K562 (cell line): ENCODE data around the gene SEPTIN1. TPM values are rescaled to one million over a fixed set of nuclear protein-coding genes. Genes with fewer than 3 reads are reported as not detected.

Source experiments
- BHLHE40 ChIP-seq: IDR thresholded peaks from 2 replicates; pipeline ENCODE4 v1.6.1; 2011; ENCODE audit warnings: low read length, improper control_type of control experiment
- CAMTA2 ChIP-seq: fragments of 250-450 bp; sonication (Bioruptor Pico); conservative IDR thresholded peaks from 2 replicates; pipeline ENCODE4 v1.5.1; 2022
- DPF2 ChIP-seq: fragments of 450-650 bp; IDR thresholded peaks from 2 replicates; pipeline ENCODE4 v1.6.1; 2016
- HSF4 ChIP-seq: fragments of 250-450 bp; sonication (Bioruptor Pico); IDR thresholded peaks from 2 replicates; pipeline ENCODE4 v2.1.2; 2022; ENCODE audit warnings: mild to moderate bottlenecking, moderate library complexity, borderline replicate concordance
- MYC ChIP-seq, 2 experiments: fragments of 250-450 bp in 1 of 2; sonication (Bioruptor Pico) in 1 of 2; IDR thresholded peaks; 2 replicates each; pipeline versions ENCODE4 v1.5.1 to v1.6.1; 2012 to 2021; ENCODE audit warnings: low read depth in 2 of 2, borderline replicate concordance in 1 of 2, improper control_type of control experiment in 1 of 2, low read length in 1 of 2, mild to moderate bottlenecking in 1 of 2, moderate library complexity in 1 of 2
- NFIX ChIP-seq: fragments of 250-450 bp; sonication (Bioruptor Pico); IDR thresholded peaks from 2 replicates; pipeline ENCODE4 v1.4.0; 2020; ENCODE audit warnings: low read depth, mild to moderate bottlenecking, moderate library complexity
- PTTG1 ChIP-seq: fragments of 450-650 bp; IDR thresholded peaks from 2 replicates; pipeline ENCODE4 v1.6.1; 2016; ENCODE audit warnings: low read depth, mild to moderate bottlenecking, missing genetic modification characterization, missing compliant biosample characterization
- RBM15 ChIP-seq: fragments of 200-400 bp; formaldehyde crosslinking; IDR thresholded peaks from 2 replicates; pipeline ENCODE4 v1.6.1; 2018; ENCODE audit warnings: mild to moderate bottlenecking, low read length, moderate library complexity; ENCODE audit not compliant: insufficient read depth
- SP1 ChIP-seq: sonication (generic); formaldehyde crosslinking; IDR thresholded peaks from 2 replicates; pipeline ENCODE4 v1.8.1; 2022; ENCODE audit warnings: mild to moderate bottlenecking, missing genetic modification reagents
- STAT5B ChIP-seq: fragments of 250-450 bp; sonication (Bioruptor Pico); IDR thresholded peaks from 2 replicates; pipeline ENCODE4 v1.8.0; 2021; ENCODE audit warnings: mild to moderate bottlenecking, inconsistent platforms
- TBP ChIP-seq: optimal IDR thresholded peaks from 2 replicates; pipeline ENCODE3; 2011; ENCODE audit warnings: low read depth, low read length, improper control_type of control experiment
- ZBED1 ChIP-seq: IDR thresholded peaks from 2 replicates; pipeline ENCODE4 v1.6.1; 2014
- ZNF668 ChIP-seq: fragments of 250-450 bp; sonication (Bioruptor Pico); IDR thresholded peaks from 2 replicates; pipeline ENCODE4 v1.8.0; 2022; ENCODE audit warnings: mild to moderate bottlenecking, inconsistent platforms
- polyA plus RNA-seq, 8 experiments: library from polyadenylated mRNA; depleted of rRNA in 4 of 8; stranded (reverse) in 5 of 8; unstranded in 3 of 8; fragments of >200 nt; fragmentation: Nextera tagmentation in 2 of 8; fragmentation: Illumina TruSeq in 1 of 8; extraction: Ambion mirVana in 2 of 8; extraction: Trizol in 1 of 8; gene quantifications; 2 replicates each; pipeline versions ENCODE4 v1.2.1 to v1.2.3, GENCODE V29; 2011 to 2014; ENCODE audit warnings: inconsistent platforms in 1 of 8, missing spikeins in 1 of 8
- total RNA-seq, 7 experiments: library from RNA; depleted of rRNA in 6 of 7; stranded (reverse); fragments of >200 nt in 6 of 7; fragmentation: Illumina TruSeq in 2 of 7; extraction: Trizol in 2 of 7; gene quantifications; 2 replicates each; pipeline versions ENCODE4 v1.2.1 to v1.2.3, GENCODE V29; 2011 to 2021; ENCODE audit warnings: low replicate concordance in 1 of 7
- TF ChIP-seq, protein P1 (sequence below): fragments of 250-450 bp; sonication (Bioruptor Pico); IDR thresholded peaks from 2 replicates; pipeline ENCODE4 v1.8.0; 2021; ENCODE audit warnings: borderline replicate concordance, mild to moderate bottlenecking, moderate library complexity; ENCODE audit not compliant: poor library complexity, severe bottlenecking
- TF ChIP-seq, protein P2 (sequence below): fragments of 250-450 bp; sonication (Bioruptor Pico); IDR thresholded peaks from 2 replicates; pipeline ENCODE4 v1.5.0; 2020; ENCODE audit warnings: mild to moderate bottlenecking, borderline replicate concordance
- TF ChIP-seq, protein P3 (sequence below): fragments of 450-650 bp; IDR thresholded peaks from 2 replicates; pipeline ENCODE4 v1.6.1; 2014; ENCODE audit warnings: low read depth, mild to moderate bottlenecking, moderate library complexity, borderline replicate concordance
- TF ChIP-seq, protein P4 (sequence below): fragments of 150-350 bp; IDR thresholded peaks from 2 replicates; pipeline ENCODE4 v1.6.1; 2014; ENCODE audit warnings: low read depth, mild to moderate bottlenecking, low read length, borderline replicate concordance
- TF ChIP-seq, protein P5 (sequence below): IDR thresholded peaks from 2 replicates; pipeline ENCODE4 v1.6.1; 2012; ENCODE audit warnings: low read depth, low read length, improper control_type of control experiment, borderline replicate concordance

SEPTIN1 gene
- total and polyA plus RNA-seq, 9 of the 15 experiments (the other 6 are each of a cell fraction or from before 2014, with no cell fraction given): 0.23 to 5.6 (median 1.7) TPM; not detected in 1

DNA sequence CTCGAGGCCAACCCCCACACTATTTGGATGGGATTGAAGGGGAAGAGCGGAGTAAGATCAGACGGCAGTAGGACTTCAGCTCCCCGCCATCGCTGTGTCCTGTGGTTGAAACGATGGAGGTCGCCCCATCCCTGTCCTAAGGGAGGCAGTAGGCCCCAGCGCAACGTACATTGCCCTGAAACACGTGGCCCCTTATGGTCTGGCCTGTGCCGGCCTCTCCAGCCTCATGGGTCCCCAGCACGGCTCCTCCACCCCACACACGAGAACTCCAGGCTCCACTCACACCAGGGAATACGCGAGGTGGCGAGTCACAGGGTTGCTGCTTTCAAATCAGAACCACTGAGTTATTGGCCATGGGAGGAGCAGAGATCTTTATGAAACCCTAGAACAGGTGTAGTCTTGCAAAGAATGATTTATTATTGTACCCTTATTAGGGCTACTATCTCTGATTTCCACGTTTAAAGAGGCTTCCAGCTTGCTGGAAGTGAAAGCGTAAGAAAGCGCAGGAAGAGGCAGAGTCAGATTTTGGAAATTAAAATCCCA is 48.1 kb upstream of the SEPTIN1 start (continued):
- TF ChIP-seq, protein P1, sequence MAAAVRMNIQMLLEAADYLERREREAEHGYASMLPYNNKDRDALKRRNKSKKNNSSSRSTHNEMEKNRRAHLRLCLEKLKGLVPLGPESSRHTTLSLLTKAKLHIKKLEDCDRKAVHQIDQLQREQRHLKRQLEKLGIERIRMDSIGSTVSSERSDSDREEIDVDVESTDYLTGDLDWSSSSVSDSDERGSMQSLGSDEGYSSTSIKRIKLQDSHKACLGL (CRISPR knock-in tag): no peak
- TF ChIP-seq STAT5B (no peak), CAMTA2 (CRISPR knock-in tag) (no peak), MYC (IDR thresholded peaks at IDR 0.05; ENCODE audit: low read depth, low read length) (peak; percentile 93; the same call in 1 of the 2 replicates), MYC (CRISPR knock-in tag; IDR thresholded peaks at IDR 0.05; ENCODE audit: borderline replicate concordance, low read depth) (peak; percentile 88), BHLHE40 (no peak), RBM15 (no peak), ZNF668 (CRISPR knock-in tag) (peak; percentile 22; the same call in 1 of the 2 replicates), HSF4 (CRISPR knock-in tag) (no peak), NFIX (CRISPR knock-in tag) (no peak), DPF2 (0 out of 2 replicates have a peak, but pooled peaks have one; percentile 34), SP1 (CRISPR knock-in tag) (no peak), TBP (no peak), PTTG1 (tag) (no peak), ZBED1 (no peak)
- TF ChIP-seq, protein P2, sequence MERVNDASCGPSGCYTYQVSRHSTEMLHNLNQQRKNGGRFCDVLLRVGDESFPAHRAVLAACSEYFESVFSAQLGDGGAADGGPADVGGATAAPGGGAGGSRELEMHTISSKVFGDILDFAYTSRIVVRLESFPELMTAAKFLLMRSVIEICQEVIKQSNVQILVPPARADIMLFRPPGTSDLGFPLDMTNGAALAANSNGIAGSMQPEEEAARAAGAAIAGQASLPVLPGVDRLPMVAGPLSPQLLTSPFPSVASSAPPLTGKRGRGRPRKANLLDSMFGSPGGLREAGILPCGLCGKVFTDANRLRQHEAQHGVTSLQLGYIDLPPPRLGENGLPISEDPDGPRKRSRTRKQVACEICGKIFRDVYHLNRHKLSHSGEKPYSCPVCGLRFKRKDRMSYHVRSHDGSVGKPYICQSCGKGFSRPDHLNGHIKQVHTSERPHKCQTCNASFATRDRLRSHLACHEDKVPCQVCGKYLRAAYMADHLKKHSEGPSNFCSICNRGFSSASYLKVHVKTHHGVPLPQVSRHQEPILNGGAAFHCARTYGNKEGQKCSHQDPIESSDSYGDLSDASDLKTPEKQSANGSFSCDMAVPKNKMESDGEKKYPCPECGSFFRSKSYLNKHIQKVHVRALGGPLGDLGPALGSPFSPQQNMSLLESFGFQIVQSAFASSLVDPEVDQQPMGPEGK (CRISPR knock-in tag): no peak
- TF ChIP-seq, protein P3, sequence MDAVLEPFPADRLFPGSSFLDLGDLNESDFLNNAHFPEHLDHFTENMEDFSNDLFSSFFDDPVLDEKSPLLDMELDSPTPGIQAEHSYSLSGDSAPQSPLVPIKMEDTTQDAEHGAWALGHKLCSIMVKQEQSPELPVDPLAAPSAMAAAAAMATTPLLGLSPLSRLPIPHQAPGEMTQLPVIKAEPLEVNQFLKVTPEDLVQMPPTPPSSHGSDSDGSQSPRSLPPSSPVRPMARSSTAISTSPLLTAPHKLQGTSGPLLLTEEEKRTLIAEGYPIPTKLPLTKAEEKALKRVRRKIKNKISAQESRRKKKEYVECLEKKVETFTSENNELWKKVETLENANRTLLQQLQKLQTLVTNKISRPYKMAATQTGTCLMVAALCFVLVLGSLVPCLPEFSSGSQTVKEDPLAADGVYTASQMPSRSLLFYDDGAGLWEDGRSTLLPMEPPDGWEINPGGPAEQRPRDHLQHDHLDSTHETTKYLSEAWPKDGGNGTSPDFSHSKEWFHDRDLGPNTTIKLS: peak; percentile 66; the same call in 1 of the 2 replicates
- TF ChIP-seq, protein P4, sequence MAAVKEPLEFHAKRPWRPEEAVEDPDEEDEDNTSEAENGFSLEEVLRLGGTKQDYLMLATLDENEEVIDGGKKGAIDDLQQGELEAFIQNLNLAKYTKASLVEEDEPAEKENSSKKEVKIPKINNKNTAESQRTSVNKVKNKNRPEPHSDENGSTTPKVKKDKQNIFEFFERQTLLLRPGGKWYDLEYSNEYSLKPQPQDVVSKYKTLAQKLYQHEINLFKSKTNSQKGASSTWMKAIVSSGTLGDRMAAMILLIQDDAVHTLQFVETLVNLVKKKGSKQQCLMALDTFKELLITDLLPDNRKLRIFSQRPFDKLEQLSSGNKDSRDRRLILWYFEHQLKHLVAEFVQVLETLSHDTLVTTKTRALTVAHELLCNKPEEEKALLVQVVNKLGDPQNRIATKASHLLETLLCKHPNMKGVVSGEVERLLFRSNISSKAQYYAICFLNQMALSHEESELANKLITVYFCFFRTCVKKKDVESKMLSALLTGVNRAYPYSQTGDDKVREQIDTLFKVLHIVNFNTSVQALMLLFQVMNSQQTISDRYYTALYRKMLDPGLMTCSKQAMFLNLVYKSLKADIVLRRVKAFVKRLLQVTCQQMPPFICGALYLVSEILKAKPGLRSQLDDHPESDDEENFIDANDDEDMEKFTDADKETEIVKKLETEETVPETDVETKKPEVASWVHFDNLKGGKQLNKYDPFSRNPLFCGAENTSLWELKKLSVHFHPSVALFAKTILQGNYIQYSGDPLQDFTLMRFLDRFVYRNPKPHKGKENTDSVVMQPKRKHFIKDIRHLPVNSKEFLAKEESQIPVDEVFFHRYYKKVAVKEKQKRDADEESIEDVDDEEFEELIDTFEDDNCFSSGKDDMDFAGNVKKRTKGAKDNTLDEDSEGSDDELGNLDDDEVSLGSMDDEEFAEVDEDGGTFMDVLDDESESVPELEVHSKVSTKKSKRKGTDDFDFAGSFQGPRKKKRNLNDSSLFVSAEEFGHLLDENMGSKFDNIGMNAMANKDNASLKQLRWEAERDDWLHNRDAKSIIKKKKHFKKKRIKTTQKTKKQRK: no peak
- TF ChIP-seq, protein P5, sequence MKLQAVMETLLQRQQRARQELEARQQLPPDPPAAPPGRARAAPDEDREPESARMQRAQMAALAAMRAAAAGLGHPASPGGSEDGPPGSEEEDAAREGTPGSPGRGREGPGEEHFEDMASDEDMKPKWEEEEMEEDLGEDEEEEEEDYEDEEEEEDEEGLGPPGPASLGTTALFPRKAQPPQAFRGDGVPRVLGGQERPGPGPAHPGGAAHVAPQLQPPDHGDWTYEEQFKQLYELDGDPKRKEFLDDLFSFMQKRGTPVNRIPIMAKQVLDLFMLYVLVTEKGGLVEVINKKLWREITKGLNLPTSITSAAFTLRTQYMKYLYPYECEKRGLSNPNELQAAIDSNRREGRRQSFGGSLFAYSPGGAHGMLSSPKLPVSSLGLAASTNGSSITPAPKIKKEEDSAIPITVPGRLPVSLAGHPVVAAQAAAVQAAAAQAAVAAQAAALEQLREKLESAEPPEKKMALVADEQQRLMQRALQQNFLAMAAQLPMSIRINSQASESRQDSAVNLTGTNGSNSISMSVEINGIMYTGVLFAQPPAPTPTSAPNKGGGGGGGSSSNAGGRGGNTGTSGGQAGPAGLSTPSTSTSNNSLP: no peak
